GM12891 (cell line): ENCODE results near the gene UNK.
"Not testable (repeated sequence)": the region's sequence is repeated elsewhere in the genome, so short reads cannot be mapped to it uniquely, and the experiment has no call there.

Experiments
- DNase-seq: peaks from one replicate; pipeline ENCODE4 v3.0.0; 2011; ENCODE audit warnings: low spot score; ENCODE audit not compliant: insufficient read length
- FAIRE-seq: peaks from 2 replicates; lab custom pipeline; 2011; peaks lifted over from hg19 to GRCh38; lab: Jason Lieb, UNC
- PAX5 ChIP-seq: IDR thresholded peaks from 2 replicates; pipeline ENCODE4 v1.6.1; 2011; ENCODE audit warnings: low read length, moderate library complexity, mild to moderate bottlenecking; ENCODE audit not compliant: insufficient read depth, severe bottlenecking
- POLR2A ChIP-seq: IDR thresholded peaks from 2 replicates; pipeline ENCODE4 v1.6.1; 2011; ENCODE audit warnings: low read depth, low read length, control low read depth
- POLR2AphosphoS5 ChIP-seq: IDR thresholded peaks from 2 replicates; pipeline ENCODE4 v1.6.1; 2011; ENCODE audit warnings: low read depth, low read length, control low read depth
- POU2F2 ChIP-seq: IDR thresholded peaks from 2 replicates; pipeline ENCODE4 v1.6.1; 2011; ENCODE audit warnings: low read depth, mild to moderate bottlenecking, control low read depth, low read length, moderate library complexity
- SPI1 ChIP-seq: IDR thresholded peaks from 2 replicates; pipeline ENCODE4 v1.6.1; 2011; ENCODE audit warnings: low read depth, low read length, control low read depth
- TAF1 ChIP-seq: IDR thresholded peaks from 2 replicates; pipeline ENCODE4 v1.6.1; 2011; ENCODE audit warnings: low read depth, low read length, control low read depth

UNK gene

GRCh38 chr17:75799402-75799801 lies 14.8 kb downstream of the UNK start:
- TF ChIP-seq PAX5 (no peak), TAF1 (no peak), SPI1 (peak; percentile 71), POU2F2 (no peak), POLR2AphosphoS5 (no peak)
- DNase-seq = no peak
- no peak for FAIRE-seq

GRCh38 chr17:75803883-75804282 lies 19.3 kb downstream of the UNK start:
- FAIRE-seq (no peak), DNase-seq (no peak)
- no peak for TF ChIP-seq POU2F2
- TF ChIP-seq PAX5 = no peak
- TF ChIP-seq TAF1 = no peak
- no peak for TF ChIP-seq POLR2AphosphoS5
- no peak for TF ChIP-seq SPI1
- TF ChIP-seq POLR2A = no peak

- TF ChIP-seq POU2F2 (no peak), TAF1 (no peak), PAX5 (no peak), SPI1 (no peak), POLR2AphosphoS5 (no peak), POLR2A (no peak)
- DNase-seq = no peak
- no peak for FAIRE-seq
Measured at GRCh38 chr17:75806822-75807500, 22.4 kb downstream of the UNK start.

GRCh38 chr17:75807861-75808260 lies 23.3 kb downstream of the UNK start:
- no peak for TF ChIP-seq SPI1
- no peak for DNase-seq
- FAIRE-seq = no peak

GRCh38 chr17:75808549-75808904 lies 23.9 kb downstream of the UNK start:
- TF ChIP-seq POU2F2 = no peak
- TF ChIP-seq POLR2A = no peak
- no peak for TF ChIP-seq PAX5
- no peak for TF ChIP-seq POLR2AphosphoS5
- TF ChIP-seq SPI1 = no peak
- no peak for TF ChIP-seq TAF1
- FAIRE-seq (no peak), DNase-seq (no peak)

GRCh38 chr17:75808905-75809621 lies 24.5 kb downstream of the UNK start:
- peak; percentile 30 for DNase-seq
- FAIRE-seq = peak; percentile 74
- TF ChIP-seq POLR2AphosphoS5 (no peak), TAF1 (no peak), PAX5 (no peak), POU2F2 (no peak), POLR2A (no peak), SPI1 (no peak)

GRCh38 chr17:75809631-75810111 lies 25.1 kb downstream of the UNK start:
- TF ChIP-seq POLR2A (no peak), SPI1 (no peak), POLR2AphosphoS5 (no peak), TAF1 (no peak), POU2F2 (no peak), PAX5 (no peak)
- no peak for FAIRE-seq
- DNase-seq = no peak

- DNase-seq (no peak), FAIRE-seq (no peak)
Measured at GRCh38 chr17:75810216-75810615, 25.6 kb downstream of the UNK start.

GRCh38 chr17:75810756-75811155 lies 26.1 kb downstream of the UNK start:
- DNase-seq, FAIRE-seq: not testable (repeated sequence)

More at GRCh38 chr17:75810216-75810615, 25.6 kb downstream of the UNK start:
- no peak for TF ChIP-seq PAX5
- no peak for TF ChIP-seq TAF1
- TF ChIP-seq POU2F2 = no peak
- TF ChIP-seq POLR2A = no peak
- no peak for TF ChIP-seq POLR2AphosphoS5
- no peak for TF ChIP-seq SPI1

- FAIRE-seq = no peak
- no peak for DNase-seq
Measured at GRCh38 chr17:75811174-75811573, 26.6 kb downstream of the UNK start.

More at GRCh38 chr17:75811174-75811573, 26.6 kb downstream of the UNK start:
- TF ChIP-seq POLR2A (no peak), PAX5 (no peak), TAF1 (no peak), POU2F2 (no peak), POLR2AphosphoS5 (no peak), SPI1 (no peak)
